K562 (cell line): ENCODE results near the gene CADPS2. TPM values are rescaled to one million over a fixed set of nuclear protein-coding genes. Genes with fewer than 3 reads are reported as not detected.

Experiments used
- ATAC-seq: fragments of 200-7000 bp; cut with Tn5 transposase; 3 replicates; pipeline ENCODE4 v1.9.1; 2020; ENCODE audit warnings: moderate library complexity
- BruUV-seq: library from RNA; stranded (reverse); fragments of 400-500 nt; replicated peaks from 2 replicates; lab custom pipeline; 2021; lab: Mats Ljungman, UMichigan
- CTCF ChIA-PET: fragments of 300-600 bp; formaldehyde crosslinking; extraction: SDS; loops from one replicate; lab custom pipeline; 2021; ENCODE audit warnings: low intra/inter-chr PET ratio; lab: Yijun Ruan, JAX
- POLR2A ChIA-PET: fragments of 300-600, 350-650 bp; sonication (Branson Sonifier 250); formaldehyde crosslinking; extraction: SDS; loops from one replicate; lab custom pipeline; 2021; ENCODE audit warnings: antibody characterized with exemption, inconsistent platforms; lab: Yijun Ruan, JAX
- DNase-seq, 4 experiments: peaks; one replicate each; pipeline versions ENCODE4 v3.0.0 to v3.0.0-alpha.2; 2011 to 2018; ENCODE audit warnings: low spot score in 3 of 4, mixed read lengths in 3 of 4; ENCODE audit errors: extremely low read depth in 1 of 4
- FAIRE-seq: peaks from 2 replicates; lab custom pipeline; 2011; peaks lifted over from hg19 to GRCh38; lab: Jason Lieb, UNC
- H2AFZ ChIP-seq: 2 replicates; pipeline ENCODE4 v1.6.0; 2011; ENCODE audit warnings: low read depth, low read length, control low read depth, inconsistent platforms
- H3K27ac ChIP-seq: fragments of 200-600 bp; 3 replicates; pipeline ENCODE4 v1.8.0; 2011; ENCODE audit warnings: low read depth, mild to moderate bottlenecking, control low read depth, inconsistent platforms, low read length, moderate library complexity, mixed read lengths; ENCODE audit errors: extremely low read depth
- H3K27me3 ChIP-seq, 2 experiments: fragments of 300-600 bp in 1 of 2; 2 replicates in 1 of 2; 3 replicates in 1 of 2; pipeline versions ENCODE4 v1.6.0 to v1.8.0; 2011; ENCODE audit warnings: inconsistent platforms in 2 of 2, low read length in 2 of 2, mild to moderate bottlenecking in 1 of 2, mixed read lengths in 1 of 2, moderate library complexity in 1 of 2; ENCODE audit not compliant: control insufficient read depth in 2 of 2, insufficient read depth in 2 of 2
- H3K36me3 ChIP-seq: fragments of 300-600 bp; 3 replicates; pipeline ENCODE4 v1.8.0; 2011; ENCODE audit warnings: mild to moderate bottlenecking, low read length, inconsistent platforms; ENCODE audit not compliant: control insufficient read depth, insufficient read depth
- H3K4me1 ChIP-seq, 2 experiments: fragments of 200-600 bp in 1 of 2; replicated peaks in 1 of 2; 2 replicates in 1 of 2; 3 replicates in 1 of 2; pipeline versions ENCODE4 v1.5.1 to v1.8.0; 2011; ENCODE audit warnings: inconsistent platforms in 2 of 2, low read length in 2 of 2, mild to moderate bottlenecking in 1 of 2, mixed read lengths in 1 of 2, moderate library complexity in 1 of 2; ENCODE audit not compliant: control insufficient read depth in 2 of 2, insufficient read depth in 2 of 2
- H3K4me2 ChIP-seq: 2 replicates; pipeline ENCODE4 v1.6.1; 2011; ENCODE audit warnings: low read length, control low read depth, inconsistent platforms, mixed read lengths; ENCODE audit not compliant: insufficient read depth
- H3K4me3 ChIP-seq: fragments of 200-600 bp; sonication (generic), shearing (Covaris generic); 2 replicates; pipeline ENCODE4 v1.5.1; 2016; ENCODE audit warnings: control low read depth, inconsistent platforms
- H3K79me2 ChIP-seq: fragments of 200-600 bp; 3 replicates; pipeline ENCODE4 v1.8.0; 2011; ENCODE audit warnings: low read length, inconsistent platforms; ENCODE audit not compliant: control insufficient read depth, insufficient read depth
- H3K9ac ChIP-seq, 2 experiments: 2 replicates each; pipeline versions ENCODE4 v1.6.0 to v1.6.1; 2011; ENCODE audit warnings: low read depth in 2 of 2, low read length in 2 of 2, control low read depth in 1 of 2, inconsistent platforms in 1 of 2, mild to moderate bottlenecking in 1 of 2, mixed read lengths in 1 of 2; ENCODE audit not compliant: insufficient read depth in 1 of 2
- H3K9me1 ChIP-seq: one replicate; pipeline ENCODE4 v1.6.0; 2011; ENCODE audit warnings: inconsistent platforms, mild to moderate bottlenecking, low read length, moderate library complexity; ENCODE audit not compliant: control insufficient read depth, insufficient read depth
- H3K9me3 ChIP-seq: replicated peaks from 2 replicates; pipeline ENCODE4 v1.5.1; 2011; ENCODE audit warnings: low read depth, low read length, inconsistent platforms; ENCODE audit not compliant: control insufficient read depth, insufficient read depth
- H4K20me1 ChIP-seq: replicated peaks from 2 replicates; pipeline ENCODE4 v1.6.1; 2011; ENCODE audit warnings: low read length, inconsistent platforms, mixed read lengths; ENCODE audit not compliant: control insufficient read depth, insufficient read depth
- CC2D1A ChIP-seq: fragments of 450-650 bp; IDR thresholded peaks from 2 replicates; pipeline ENCODE4 v1.6.1; 2017; ENCODE audit warnings: mild to moderate bottlenecking
- ERF ChIP-seq: fragments of 450-650 bp; formaldehyde crosslinking; IDR thresholded peaks from 2 replicates; pipeline ENCODE4 v1.4.0; 2020; ENCODE audit warnings: mild to moderate bottlenecking, mixed read lengths
- EZH2 ChIP-seq: IDR thresholded peaks from 2 replicates; pipeline ENCODE4 v1.6.1; 2012; ENCODE audit warnings: low read depth, mild to moderate bottlenecking, inconsistent platforms, low read length, borderline replicate concordance
- MAFK ChIP-seq: IDR thresholded peaks from 2 replicates; pipeline ENCODE4 v1.6.1; 2011; ENCODE audit warnings: low read length, improper control_type of control experiment
- PTTG1 ChIP-seq: fragments of 450-650 bp; IDR thresholded peaks from 2 replicates; pipeline ENCODE4 v1.6.1; 2016; ENCODE audit warnings: low read depth, mild to moderate bottlenecking, missing genetic modification characterization, missing compliant biosample characterization
- TRIM24 ChIP-seq, 2 experiments: fragments of 450-650 bp; IDR thresholded peaks; 2 replicates each; pipeline ENCODE4 v1.6.1; 2016
- ZC3H4 ChIP-seq: sonication (generic); formaldehyde crosslinking; IDR thresholded peaks from 2 replicates; pipeline ENCODE4 v1.9.0; 2021; ENCODE audit warnings: missing genetic modification reagents, borderline replicate concordance
- ZNF12 ChIP-seq: sonication (generic); formaldehyde crosslinking; IDR thresholded peaks from 2 replicates; pipeline ENCODE4 v1.4.0; 2020; ENCODE audit warnings: mild to moderate bottlenecking, missing genetic modification reagents
- WGBS: fragments of 100-300 bp; shearing (Covaris generic); methylation state at CpG from one replicate; pipeline ENCODE4 v1.1.6; 2016; ENCODE audit warnings: low coverage, mixed read lengths; ENCODE audit not compliant: insufficient coverage; ENCODE audit errors: missing lambda C conversion rate; 5-methylcytosine and 5-hydroxymethylcytosine counted together
- in situ Hi-C: fragments of 300-500 bp; cut with MboI; formaldehyde crosslinking; loops from 4 replicates; pipeline ENCODE4 v1.15.0; 2018; ENCODE audit warnings: inconsistent platforms, mixed read lengths
- intact Hi-C: fragments of 100-400 bp; cut with micrococcal nuclease; formaldehyde crosslinking; loops from 2 replicates; pipeline ENCODE4 v1.14.2; 2022
- polyA plus RNA-seq, 8 experiments: library from polyadenylated mRNA; depleted of rRNA in 4 of 8; stranded (reverse) in 5 of 8; unstranded in 3 of 8; fragments of >200 nt; fragmentation: Nextera tagmentation in 2 of 8; fragmentation: Illumina TruSeq in 1 of 8; extraction: Ambion mirVana in 2 of 8; extraction: Trizol in 1 of 8; gene quantifications; 2 replicates each; pipeline versions ENCODE4 v1.2.1 to v1.2.3, GENCODE V29; 2011 to 2014; ENCODE audit warnings: inconsistent platforms in 1 of 8, missing spikeins in 1 of 8
- total RNA-seq, 7 experiments: library from RNA; depleted of rRNA in 6 of 7; stranded (reverse); fragments of >200 nt in 6 of 7; fragmentation: Illumina TruSeq in 2 of 7; extraction: Trizol in 2 of 7; gene quantifications; 2 replicates each; pipeline versions ENCODE4 v1.2.1 to v1.2.3, GENCODE V29; 2011 to 2021; ENCODE audit warnings: low replicate concordance in 1 of 7
- TF ChIP-seq, protein P1 (sequence below): fragments of 250-450 bp; sonication (Bioruptor Pico); IDR thresholded peaks from 2 replicates; pipeline ENCODE4 v1.5.0; 2021; ENCODE audit warnings: mild to moderate bottlenecking, borderline replicate concordance

The CADPS2 gene
- total and polyA plus RNA-seq, 9 of the 15 experiments (the other 6 are each of a cell fraction or from before 2014, with no cell fraction given): 0.03 to 0.14 (median 0.04) TPM; not detected in 1

DNA sequence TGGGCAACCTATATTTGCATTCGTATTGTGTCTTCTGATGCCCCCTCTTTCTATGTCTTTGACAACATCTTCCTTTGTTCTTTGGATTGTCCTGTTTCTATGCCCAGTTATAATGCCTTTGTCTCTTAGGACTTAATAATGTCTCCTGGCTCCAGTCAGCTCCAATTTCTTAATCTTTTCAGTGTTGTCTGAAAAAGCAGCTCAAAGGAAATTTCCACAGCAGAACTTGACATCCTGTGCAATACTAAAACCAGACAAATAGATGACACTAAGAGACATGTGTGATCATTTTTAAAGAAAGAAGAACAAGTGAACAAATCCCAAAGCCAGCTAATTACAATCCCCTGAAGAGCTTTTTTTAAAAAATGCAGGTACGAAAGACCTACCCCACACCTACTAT is 135.9 kb downstream of the CADPS2 start (continued):
- TF ChIP-seq ZC3H4 (no peak), MAFK (no peak), EZH2 (no peak), TRIM24 (IDR thresholded peaks at IDR 0.05) (no peak)

DNA sequence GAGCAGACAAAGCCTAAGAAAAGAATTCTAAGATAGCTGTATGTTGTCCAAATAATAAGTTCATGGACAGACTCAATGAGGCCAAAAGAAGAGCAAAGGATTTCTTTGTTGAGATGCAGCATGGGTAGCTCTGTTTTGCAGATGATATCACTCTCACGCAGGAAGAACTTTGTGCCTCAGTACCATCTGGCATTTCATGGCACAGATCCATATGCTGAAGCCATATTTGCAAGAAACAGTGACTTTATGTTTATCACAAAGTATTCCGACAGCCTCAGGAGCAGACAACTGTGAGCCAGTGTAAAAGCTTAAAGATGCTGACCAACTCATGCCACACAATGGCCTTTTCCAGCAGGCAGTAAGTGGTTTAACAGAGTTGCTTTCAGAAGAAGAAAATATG is 138.1 kb downstream of the CADPS2 start:
- no peak for FAIRE-seq
- Histone ChIP-seq H3K4me3 (no peak overlapping the region), H3K4me2 (no peak overlapping the region), H3K9ac (no peak overlapping the region), H3K4me1 (no peaks in the 10 kb centered on the region), H3K27me3 (no peaks in the 10 kb centered on the region), H3K9me1 (no peaks in the 10 kb centered on the region)
- intact Hi-C loops: no loop called here
- no peak for TF ChIP-seq PTTG1 (tag)
- TF ChIP-seq CC2D1A: no peak
- TF ChIP-seq ERF: no peak
- TF ChIP-seq, protein P1, sequence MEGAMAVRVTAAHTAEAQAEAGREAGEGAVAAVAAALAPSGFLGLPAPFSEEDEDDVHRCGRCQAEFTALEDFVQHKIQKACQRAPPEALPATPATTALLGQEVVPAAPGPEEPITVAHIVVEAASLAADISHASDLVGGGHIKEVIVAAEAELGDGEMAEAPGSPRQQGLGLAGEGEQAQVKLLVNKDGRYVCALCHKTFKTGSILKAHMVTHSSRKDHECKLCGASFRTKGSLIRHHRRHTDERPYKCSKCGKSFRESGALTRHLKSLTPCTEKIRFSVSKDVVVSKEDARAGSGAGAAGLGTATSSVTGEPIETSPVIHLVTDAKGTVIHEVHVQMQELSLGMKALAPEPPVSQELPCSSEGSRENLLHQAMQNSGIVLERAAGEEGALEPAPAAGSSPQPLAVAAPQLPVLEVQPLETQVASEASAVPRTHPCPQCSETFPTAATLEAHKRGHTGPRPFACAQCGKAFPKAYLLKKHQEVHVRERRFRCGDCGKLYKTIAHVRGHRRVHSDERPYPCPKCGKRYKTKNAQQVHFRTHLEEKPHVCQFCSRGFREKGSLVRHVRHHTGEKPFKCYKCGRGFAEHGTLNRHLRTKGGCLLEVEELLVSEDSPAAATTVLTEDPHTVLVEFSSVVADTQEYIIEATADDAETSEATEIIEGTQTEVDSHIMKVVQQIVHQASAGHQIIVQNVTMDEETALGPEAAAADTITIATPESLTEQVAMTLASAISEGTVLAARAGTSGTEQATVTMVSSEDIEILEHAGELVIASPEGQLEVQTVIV (CRISPR knock-in tag): no peak
- TF ChIP-seq ZNF12 (CRISPR knock-in tag): no peak
- TF ChIP-seq, all 486 proteins: peak for 0
- no peaks in the 10 kb centered on the region; the same call in 1 of the 2 replicates for H3K9me3 ChIP-seq
- DNase-seq (no peak), ATAC-seq (no peak)
- no peaks in the 10 kb centered on the region for H3K79me2 ChIP-seq
- in situ Hi-C loops: no loop called here
- no TSS peak for BruUV-seq
- POLR2A ChIA-PET: no interaction called here
- H3K27ac ChIP-seq: no peak overlapping the region
- H2AFZ ChIP-seq: no peak overlapping the region
- CTCF ChIA-PET: no interaction called here
- 2% methylated on average over 2 of the region's 2 CpGs for WGBS
- H3K36me3 ChIP-seq: no peaks in the 10 kb centered on the region
- no peaks in the 10 kb centered on the region for H4K20me1 ChIP-seq
